GM10266 (cell line): ENCODE data around the gene RFFL.
A peak's percentile ranks its signal among the peaks of the same experiment; 100 is the strongest.

Source experiments
- DNase-seq: peaks from one replicate; pipeline ENCODE4 v3.0.0; 2012; ENCODE audit errors: extremely low spot score
- CTCF ChIP-seq: IDR thresholded peaks from 2 replicates; pipeline ENCODE4 v1.5.1; 2012; ENCODE audit warnings: mild to moderate bottlenecking, low read depth; ENCODE audit not compliant: control insufficient read depth, insufficient read depth; ENCODE audit errors: missing control alignments

RFFL gene

GRCh38 chr17:35080536-35080935 is 17.0 kb upstream of the RFFL start:
- peak; percentile 61 for DNase-seq
- no peak for TF ChIP-seq CTCF

- TF ChIP-seq CTCF: no peak
- DNase-seq: no peak
Observed at GRCh38 chr17:35079547-35080423, 16.3 kb upstream of the RFFL start.

GRCh38 chr17:35076874-35077273 is 13.4 kb upstream of the RFFL start:
- no peak for TF ChIP-seq CTCF

GRCh38 chr17:35074711-35075707 is 11.5 kb upstream of the RFFL start:
- TF ChIP-seq CTCF: no peak
- DNase-seq: no peak

More at GRCh38 chr17:35076874-35077273, 13.4 kb upstream of the RFFL start:
- DNase-seq: no peak

- TF ChIP-seq CTCF: no peak
- DNase-seq: no peak
Observed at GRCh38 chr17:35073991-35074627, 10.6 kb upstream of the RFFL start.

- TF ChIP-seq CTCF: no peak
- no peak for DNase-seq
Observed at GRCh38 chr17:35073183-35073790, 9.8 kb upstream of the RFFL start.
